ENCODE data around the gene DCP2.

DNA sequence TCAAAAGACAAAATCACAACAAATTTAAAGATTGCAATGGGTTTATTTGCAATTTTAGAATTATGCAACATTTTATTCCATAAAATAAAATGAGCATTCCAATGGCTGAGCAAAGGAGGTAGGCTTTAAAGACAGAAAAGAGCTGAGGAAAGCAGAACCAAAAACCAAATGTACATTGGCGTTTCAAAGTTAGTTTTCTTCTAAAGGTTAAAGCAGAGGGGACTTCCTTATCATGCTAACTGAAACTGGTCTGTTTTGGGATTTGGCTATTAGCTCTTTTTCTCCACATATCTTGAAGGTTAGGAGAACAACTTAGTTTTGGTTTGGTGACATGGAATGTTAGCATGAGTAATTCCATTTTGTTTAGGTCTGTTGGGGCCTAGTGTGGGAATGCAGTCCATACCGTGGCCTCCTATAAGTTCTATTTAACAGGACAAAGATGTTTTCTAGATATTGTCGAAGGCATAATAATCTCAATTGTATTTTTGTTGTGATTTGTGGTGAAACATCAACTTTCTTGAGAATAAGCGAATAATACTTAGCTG, 20.3 kb downstream of the DCP2 start:
- TF ChIP-seq, protein P1, sequence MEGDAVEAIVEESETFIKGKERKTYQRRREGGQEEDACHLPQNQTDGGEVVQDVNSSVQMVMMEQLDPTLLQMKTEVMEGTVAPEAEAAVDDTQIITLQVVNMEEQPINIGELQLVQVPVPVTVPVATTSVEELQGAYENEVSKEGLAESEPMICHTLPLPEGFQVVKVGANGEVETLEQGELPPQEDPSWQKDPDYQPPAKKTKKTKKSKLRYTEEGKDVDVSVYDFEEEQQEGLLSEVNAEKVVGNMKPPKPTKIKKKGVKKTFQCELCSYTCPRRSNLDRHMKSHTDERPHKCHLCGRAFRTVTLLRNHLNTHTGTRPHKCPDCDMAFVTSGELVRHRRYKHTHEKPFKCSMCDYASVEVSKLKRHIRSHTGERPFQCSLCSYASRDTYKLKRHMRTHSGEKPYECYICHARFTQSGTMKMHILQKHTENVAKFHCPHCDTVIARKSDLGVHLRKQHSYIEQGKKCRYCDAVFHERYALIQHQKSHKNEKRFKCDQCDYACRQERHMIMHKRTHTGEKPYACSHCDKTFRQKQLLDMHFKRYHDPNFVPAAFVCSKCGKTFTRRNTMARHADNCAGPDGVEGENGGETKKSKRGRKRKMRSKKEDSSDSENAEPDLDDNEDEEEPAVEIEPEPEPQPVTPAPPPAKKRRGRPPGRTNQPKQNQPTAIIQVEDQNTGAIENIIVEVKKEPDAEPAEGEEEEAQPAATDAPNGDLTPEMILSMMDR (IDR thresholded peaks at IDR 0.05), result no peak
- no peak for TF ChIP-seq POLR2A (IDR thresholded peaks at IDR 0.05)
- TF ChIP-seq POLR2AphosphoS5 (IDR thresholded peaks at IDR 0.05), result no peak

Data from suprapubic skin (tissue), 4 donors.